SK-N-SH (cell line): Measurements from ENCODE around the gene ATP1B1.

Experiments
- TF ChIP-seq, protein P1 (sequence below): fragments of 200-600 bp; sonication (generic); IDR thresholded peaks from 2 replicates; pipeline ENCODE4 v1.6.1; 2017; ENCODE audit warnings: antibody characterized with exemption, mild to moderate bottlenecking, moderate library complexity
- TF ChIP-seq, protein P2 (sequence below): IDR thresholded peaks from 2 replicates; pipeline ENCODE4; 2012

- TF ChIP-seq, protein P1, sequence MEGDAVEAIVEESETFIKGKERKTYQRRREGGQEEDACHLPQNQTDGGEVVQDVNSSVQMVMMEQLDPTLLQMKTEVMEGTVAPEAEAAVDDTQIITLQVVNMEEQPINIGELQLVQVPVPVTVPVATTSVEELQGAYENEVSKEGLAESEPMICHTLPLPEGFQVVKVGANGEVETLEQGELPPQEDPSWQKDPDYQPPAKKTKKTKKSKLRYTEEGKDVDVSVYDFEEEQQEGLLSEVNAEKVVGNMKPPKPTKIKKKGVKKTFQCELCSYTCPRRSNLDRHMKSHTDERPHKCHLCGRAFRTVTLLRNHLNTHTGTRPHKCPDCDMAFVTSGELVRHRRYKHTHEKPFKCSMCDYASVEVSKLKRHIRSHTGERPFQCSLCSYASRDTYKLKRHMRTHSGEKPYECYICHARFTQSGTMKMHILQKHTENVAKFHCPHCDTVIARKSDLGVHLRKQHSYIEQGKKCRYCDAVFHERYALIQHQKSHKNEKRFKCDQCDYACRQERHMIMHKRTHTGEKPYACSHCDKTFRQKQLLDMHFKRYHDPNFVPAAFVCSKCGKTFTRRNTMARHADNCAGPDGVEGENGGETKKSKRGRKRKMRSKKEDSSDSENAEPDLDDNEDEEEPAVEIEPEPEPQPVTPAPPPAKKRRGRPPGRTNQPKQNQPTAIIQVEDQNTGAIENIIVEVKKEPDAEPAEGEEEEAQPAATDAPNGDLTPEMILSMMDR: no peak
- TF ChIP-seq, protein P2, sequence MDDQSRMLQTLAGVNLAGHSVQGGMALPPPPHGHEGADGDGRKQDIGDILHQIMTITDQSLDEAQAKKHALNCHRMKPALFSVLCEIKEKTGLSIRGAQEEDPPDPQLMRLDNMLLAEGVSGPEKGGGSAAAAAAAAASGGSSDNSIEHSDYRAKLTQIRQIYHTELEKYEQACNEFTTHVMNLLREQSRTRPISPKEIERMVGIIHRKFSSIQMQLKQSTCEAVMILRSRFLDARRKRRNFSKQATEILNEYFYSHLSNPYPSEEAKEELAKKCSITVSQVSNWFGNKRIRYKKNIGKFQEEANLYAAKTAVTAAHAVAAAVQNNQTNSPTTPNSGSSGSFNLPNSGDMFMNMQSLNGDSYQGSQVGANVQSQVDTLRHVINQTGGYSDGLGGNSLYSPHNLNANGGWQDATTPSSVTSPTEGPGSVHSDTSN: no peak
Observed at GRCh38 chr1:169085911-169086310, 20.6 kb upstream of the ATP1B1 start.
